HUDEP-2 (cell line): Measurements from ENCODE around the gene CCDC192.
"Not testable (repeated sequence)": the region's sequence is repeated elsewhere in the genome, so short reads cannot be mapped to it uniquely, and the experiment has no call there.

Source experiments
- DNase-seq, 76 experiments: peaks; one replicate each; lab custom pipeline; 2025; ENCODE audit not compliant: unreplicated experiment in 76 of 76; lab: John Stamatoyannopoulos, UW

Gene CCDC192, protein sequence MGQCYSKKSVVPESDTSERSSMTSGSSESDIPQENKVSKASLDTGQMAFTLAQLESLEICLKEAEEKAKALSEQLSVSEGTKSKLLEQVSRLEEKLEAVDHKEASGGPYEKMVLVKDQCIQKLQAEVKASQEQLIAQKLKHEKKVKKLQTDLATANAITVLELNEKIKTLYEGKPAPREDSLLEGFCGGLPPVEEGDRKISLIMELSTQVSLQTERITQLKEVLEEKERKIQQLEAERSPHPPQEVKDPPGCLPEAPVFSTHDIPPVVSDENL

DNA sequence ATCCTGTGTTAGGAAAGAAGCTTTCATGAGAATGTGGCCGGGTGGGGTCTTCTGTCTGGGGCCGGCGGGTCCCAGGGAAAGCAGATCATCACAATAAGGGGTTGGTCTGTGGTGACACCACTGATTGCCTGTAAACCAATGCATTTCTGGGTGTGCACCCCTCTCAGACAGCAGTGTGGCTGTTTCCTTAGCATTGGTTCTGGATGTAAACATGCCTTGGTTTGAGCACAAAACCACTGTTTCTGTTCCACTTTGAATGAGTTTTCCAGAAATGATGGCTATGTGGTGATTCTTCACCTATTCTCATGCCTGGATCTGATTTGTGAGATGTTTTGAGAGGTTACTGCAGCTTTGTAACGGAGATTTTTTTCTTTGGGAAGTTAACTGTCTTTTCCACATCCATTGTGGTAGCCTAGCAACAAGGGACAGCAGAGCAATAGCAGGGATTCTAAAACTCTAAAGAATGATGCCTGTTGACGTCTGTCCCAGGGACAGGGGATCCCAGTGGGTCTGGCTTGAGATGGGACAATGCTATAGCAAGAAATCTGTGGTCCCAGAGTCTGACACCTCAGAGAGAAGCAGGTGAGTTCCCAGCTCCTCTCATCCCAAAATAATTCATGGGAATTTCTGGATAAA, at the start of gene CCDC192:
TSS of gene CCDC192 (plus strand) at position 466 of the 636 bp plus-strand sequence. CDS start at position 521, 55 bp downstream.
- DNase-seq, result no peak

DNA sequence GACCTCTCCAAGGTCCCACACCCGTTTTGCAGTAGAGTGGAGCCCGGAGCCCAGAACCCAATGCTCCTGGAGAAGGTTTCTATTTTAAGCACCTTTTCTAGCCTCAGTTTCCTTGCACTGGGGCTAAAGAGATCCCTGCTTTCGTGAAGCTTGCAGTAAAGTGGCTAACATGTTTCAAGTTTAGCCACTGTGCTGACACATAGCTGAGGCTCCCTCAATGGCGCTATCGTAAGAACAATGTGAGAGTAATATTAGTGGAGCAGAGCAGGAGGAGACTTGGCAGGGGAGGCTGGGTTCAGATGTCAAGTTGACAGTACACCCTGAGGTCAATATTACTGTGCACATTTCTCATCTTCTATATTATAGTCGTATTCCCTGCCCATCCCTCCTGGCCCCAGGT, 46.4 kb upstream of the CCDC192 start:
- DNase-seq, result no peak

DNA sequence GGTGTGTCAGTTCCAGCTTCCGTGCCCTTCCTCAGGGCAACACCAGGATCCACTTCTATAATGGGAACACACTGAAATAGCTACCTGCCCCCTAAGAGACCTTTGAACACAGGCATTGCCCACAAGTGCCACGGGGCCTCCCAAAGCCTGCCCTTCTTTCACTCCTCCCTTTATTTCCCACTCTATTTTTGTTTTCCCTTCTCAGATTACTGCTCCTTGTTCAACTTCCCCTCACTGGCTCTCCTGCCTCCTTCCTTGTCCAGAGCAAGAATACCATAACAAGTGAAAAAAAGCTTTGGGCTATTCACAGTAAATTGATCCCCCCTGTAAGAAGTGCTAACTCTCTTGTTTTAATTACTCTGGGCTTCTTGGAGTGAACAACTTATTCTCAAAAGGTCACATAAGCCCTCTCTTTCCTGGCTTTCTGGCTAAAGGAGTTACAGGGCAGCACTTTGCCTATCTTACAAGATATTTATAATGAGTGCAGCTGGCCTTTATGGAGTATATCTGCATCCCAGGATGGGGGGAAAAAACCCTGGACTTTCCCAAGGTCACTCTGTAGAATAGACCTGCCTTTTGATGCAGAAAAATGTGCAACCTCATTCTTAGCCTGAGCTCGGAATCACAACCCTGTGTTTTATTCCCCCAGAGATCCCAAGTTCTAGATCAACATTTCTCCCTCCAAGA, 43.0 kb upstream of the CCDC192 start:
- DNase-seq, result no peak

DNA sequence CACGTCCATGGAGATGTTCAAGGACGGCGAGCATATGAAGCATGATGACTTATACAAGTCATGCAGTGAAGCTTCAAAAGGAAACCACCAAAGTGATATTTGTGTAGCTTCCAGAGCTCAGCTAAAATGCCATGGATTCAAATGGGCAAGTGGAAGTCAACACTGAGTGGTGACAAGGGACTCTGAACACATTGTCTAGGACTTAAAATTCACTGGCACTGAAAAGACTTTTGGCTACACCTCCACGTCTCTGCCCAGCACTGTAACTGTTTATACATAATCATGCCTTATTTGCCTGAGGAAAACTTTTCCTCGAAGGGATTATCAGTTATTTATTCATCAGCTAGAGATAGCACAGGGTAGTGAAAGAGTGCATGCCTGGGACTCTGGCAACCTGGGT, 39.1 kb upstream of the CCDC192 start:
- no peak for DNase-seq

DNA sequence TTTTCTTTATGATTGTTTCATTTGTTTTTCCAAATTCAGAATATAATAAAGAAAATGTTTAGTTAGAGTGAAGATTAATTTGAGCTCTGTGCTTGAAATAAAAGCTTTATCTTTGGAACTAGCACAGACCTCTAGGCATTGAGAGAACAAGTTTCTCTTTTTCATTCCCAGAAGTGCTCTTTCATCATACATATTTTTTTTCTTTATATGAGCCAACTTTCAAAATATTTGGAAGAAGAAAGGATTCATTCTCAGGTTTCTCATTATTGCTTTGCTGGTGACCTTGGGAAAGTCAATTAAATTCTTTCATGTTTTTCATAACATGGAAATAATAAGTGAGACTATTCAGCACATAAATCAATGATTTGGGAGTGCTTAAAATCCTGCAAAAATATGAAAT, 37.5 kb upstream of the CCDC192 start:
- no peak for DNase-seq

DNA sequence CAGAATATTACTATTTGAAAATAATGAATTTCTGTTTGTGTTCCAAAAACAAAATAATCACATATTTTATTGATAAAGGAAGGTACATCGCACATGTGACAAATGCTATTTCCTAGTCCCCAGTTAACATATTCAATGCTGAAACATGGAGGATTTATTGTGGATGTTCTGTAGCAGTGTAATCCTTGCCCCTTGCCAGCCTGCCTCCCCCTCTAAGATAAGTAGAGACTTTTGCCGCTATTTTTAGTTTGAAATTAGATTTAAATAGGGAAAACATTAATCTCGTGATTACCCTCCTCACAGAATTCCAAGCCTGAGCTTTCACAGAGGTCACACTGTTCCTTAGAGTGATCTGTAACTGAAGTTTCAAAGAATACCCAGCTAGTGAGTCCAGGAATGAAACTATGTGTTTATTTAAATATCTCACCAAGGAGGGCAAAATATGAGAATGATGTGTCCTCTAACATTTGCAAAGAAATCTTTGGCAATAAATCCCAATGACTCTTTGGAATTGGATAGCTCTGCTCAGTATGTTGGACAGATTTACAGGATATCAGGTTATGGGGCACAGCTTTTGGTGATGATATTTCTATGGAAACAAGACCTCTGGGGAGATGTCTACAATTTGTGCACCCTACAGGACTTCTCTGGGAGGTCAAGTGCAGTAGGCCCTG, 37.0 kb upstream of the CCDC192 start:
- no peak for DNase-seq

DNA sequence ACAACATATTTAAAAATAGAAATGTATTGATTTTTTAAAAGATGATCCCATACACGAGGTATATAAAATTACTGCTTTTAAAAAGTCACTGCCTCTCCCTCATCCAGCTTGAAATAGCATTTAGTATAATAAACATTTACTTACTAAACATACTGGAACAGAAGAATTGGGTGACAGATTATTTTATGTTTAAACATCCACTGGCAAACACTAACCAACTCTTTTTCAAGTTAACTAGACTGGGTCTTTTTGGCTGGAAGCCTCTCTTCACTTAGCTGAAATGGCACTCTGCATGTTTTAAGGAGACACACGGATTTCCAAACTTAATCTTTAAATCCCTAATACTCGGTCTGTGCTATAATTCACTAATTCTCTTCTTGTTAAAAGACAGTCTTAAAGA, 35.3 kb upstream of the CCDC192 start:
- DNase-seq, result no peak

DNA sequence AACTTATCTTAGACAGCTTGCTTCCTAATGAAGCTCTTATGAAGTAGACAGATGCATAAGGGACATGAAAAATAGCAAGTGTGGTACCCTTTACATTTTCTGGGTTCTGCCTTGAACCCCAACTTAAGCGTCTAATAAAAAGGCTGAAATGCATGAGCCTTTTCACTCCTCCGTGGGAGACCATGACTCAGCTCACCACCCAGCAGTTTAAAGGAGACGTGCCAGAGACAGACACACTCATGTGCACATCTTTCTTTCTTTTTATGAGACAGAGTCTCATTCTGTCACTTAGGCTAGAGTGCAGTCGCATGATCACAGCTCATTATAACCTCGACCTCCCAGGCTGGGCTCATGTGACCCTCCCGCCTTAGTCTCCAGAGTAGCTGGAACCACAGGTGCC, 32.0 kb upstream of the CCDC192 start:
- DNase-seq, result no peak

DNA sequence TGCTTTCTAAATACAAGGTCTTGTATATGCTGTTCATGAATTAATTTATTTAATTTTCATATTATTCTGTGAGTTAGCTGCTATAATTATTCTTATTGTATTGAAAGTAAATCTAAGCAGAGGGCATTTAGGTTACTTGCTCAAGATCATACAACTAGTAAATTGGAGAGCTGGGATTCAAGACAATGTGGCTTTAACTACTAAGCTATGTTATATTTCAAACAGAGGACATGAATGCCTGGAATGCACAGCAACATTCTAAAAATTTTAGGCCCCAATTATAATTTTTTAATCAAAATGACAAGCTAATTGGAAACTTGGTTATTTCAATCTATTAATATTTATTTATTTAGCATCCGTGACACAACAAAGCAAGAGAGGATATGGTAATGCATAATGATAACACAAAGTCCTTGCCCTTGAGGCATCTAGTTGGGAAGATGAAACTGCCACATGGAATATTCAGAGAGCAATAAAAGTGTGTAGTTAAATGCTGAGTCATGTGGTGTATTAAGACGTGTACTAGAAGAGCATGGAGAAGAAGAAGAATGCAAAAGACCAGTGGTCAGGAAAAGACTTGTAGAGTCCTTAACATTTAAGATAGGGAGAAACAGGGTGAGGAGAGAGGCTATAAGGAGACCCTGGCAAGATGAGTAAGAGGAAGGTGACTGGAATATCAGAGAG, 29.9 kb upstream of the CCDC192 start:
- no peak for DNase-seq

DNA sequence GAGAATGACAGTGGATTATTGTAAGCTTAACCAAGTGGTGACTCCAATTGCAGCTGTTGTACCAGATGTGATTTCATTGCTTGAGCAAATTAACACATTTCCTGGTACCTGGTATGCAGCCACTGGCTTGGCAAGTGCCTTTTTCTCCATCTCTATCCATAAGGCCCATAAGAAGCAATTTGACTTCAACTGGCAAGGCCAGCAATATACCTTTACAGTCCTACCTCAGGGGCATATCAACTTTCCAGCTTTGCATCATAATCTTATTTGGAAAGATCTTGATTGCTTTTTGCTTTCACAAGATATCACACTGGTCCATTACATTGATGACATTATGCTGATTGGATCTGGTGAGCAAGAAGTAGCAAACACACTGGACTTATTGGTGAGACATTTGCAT, 26.2 kb upstream of the CCDC192 start:
- DNase-seq, result not testable (repeated sequence)

DNA sequence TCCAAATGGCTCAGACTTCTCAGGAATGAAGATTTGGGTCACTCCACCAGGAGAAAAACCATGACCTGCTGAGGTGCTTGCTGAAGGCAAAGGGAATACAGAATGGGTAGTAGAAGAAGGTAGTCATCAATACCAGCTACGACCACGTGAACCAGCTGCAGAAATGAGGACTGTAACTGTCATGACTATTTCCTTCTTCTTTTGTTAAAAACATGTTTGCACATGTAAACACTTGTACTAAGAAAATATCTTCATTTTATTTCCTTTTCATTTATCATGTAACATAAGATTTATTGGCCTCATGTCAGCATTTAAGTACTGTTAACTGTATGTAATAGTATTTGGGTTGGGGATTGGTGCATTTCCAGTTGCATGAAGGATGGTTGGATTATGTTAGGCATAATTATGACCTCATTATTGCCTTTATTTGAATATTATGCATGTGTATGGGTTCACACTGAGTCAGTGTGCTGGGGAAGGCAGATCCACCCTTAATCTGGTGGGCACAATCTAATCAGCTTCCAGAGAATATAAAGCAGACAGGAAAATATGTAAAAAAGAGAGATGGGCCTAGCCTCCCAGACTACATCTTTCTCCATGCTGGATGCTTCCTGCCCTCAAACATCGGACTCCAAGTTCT, 23.4 kb upstream of the CCDC192 start:
- not testable (repeated sequence) for DNase-seq

DNA sequence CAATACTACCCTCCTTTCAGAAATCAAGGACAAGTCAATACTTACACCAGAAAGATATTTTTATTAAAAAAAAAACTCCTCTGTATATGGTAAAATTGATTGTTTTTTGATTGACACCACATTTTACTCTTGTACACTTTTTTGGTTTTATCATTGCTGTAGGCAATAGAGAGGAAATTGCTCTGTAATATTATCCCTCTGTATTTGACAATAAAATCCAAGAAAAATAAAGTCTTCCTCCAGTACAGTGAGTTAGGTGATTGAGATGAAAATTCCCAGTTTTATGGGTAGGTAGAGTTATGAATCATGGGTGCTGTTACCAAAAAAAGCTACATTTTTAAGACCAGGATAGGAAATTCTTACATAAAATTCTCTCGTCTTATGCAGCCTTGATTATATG, 22.6 kb upstream of the CCDC192 start:
- DNase-seq, result no peak

DNA sequence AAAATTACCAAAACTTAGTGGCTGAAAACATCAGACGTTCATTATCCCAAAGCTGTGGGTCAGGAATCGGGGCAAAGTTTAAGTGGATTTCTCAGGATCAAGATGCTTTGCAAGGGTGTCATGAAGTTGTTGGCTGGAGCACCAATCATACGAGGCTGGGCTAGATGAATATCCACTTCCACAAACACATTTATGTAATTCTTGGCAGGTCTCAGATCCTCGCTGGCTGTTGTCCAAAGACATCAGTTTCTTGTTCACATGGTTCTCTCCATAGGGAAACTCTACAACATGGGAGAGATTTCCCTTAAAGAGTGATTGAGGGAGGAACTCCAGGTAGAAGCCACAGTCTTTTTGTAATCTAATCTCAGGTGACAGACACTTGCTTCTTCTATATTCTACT, 20.2 kb upstream of the CCDC192 start:
- DNase-seq, result no peak

DNA sequence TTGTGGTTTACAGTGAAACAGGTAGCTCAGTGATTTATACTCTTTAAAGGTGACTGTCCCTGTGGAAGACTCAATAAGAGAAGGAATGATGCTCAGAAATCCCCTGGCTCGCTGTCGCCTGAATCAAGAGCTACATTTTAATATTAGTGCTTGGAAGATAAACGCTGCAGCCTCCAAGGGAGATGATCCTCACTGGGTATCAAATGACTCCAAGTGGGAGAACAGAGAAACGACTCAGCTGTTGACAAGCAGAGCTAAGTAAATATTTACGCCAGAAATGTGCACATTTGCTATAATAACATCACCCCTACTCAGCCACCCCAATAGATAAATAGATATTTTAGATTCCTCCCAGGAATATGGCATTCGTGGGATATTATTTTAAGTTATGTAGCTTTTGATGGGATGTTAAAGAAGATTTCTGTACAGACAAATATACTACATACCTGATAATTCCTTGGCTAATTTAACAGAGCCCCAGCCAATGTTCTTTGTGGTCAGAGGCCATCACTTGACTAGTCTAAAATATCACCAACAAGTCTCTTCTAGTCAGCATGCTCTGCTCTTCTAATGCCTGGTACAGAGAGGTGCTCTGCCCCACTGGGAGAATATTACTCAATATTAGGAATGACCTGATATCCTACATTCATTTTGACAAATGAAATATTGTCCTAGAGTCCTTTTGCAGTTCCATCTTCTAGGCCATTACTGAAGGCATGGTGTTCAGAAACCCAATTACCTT, 18.3 kb upstream of the CCDC192 start:
- no peak for DNase-seq

DNA sequence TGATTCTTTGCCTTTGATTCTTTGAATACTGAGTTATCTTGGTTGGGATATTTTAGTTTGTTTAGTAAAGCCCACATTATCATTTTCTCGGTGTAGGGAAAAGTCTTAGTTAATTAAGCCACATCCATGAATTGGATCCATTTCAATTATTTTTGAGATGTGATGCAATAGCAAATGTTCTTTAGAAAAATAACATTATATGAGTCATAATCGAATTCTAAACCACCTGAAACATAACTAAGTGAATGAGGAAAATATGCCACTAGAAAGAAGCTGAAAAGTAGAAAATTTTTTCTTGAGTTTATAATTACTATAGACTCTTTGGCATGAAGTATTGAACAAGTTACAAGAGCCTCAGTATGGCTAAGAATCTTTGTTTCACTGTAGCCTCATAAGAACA, 17.5 kb upstream of the CCDC192 start:
- no peak for DNase-seq

DNA sequence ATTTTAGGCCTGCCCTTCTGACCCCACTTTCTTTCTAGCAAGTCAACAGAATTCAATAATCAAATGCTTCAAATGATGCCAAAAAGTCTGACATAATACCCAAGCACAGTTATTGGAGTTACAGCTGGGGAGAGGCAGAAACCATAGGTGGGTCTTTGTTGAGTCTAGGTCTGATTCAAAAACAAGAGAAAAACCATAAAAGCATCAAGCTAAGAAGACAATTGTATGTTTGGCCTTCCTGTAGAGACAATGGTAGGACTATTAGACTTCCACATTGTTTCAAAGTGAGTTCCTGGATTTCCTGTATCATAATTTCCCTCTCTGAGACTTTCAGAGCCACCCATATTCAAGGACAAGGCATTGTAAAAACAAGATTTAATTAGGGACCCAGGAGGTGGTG, 16.8 kb upstream of the CCDC192 start:
- DNase-seq, result no peak

DNA sequence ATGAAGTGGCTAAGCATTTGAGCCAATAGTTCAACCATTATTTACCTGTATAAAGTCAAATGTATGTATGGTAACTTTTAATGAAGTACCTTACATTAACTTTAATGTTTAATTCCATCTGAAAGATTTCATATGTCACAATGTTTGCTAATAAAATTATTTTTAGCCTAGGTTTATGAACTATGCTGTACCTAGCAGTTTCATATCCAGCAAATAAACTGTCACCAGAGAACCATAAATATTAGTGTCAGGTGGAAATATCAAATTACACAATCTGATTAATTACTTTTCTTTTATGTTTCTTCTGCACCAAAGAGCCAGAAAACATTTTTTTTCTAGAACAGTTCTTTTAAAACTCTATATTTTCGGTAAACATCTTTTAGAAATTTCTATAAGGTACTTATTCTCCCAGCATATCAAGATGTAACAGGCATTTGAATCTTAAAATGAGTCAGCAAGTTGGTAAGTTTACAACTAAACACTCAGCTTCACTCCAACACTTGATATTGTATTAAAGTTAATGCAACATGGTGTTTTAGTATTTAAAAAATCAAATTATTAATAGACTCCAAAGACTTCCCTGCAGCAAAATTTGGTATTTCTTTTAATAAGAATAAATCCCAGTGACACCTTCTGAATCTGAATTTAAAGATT, 8.5 kb upstream of the CCDC192 start:
- no peak for DNase-seq

DNA sequence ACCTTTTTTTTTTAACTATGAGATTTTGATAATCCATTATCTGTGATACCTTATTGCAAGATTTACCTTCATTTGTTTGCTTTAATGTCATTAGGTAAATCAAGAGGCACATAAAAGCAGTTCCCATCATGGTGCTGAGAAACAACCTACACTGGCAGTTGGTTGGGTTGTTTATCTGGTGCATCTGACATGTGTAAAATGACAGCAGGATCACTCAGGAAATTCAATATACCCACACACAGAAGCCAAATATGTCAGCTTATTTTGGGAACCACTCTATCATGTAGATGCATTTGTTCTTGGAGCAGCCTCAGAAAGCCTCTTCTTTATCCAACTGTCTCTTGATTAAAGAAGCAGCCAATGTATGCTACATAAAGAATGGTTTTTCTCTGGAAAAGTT, 7.8 kb upstream of the CCDC192 start:
- DNase-seq, result no peak

DNA sequence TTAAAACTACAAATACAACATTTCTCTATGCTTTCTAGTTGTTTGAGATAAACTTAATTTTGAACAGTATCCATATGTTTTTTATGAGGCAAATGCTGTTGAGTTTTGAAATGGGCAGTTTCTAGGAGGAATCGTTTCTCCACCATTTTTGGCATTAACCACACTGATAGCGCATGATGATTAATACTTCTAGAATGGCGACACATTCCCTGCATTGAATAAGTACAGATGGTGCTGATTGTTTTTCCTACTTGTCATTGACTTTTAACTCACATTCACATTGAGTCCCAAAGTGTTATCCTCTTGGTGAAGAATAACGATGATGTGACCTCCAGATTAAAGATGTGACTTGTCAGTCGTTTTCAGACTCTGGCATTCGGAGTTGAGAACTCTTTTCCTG, 6.5 kb upstream of the CCDC192 start:
- no peak for DNase-seq
